HL-60/S4 treated with phorbol 12-myristate 13-acetate at 8.2 ng/mL for 4 days and 3 days (cell line): ENCODE data around the gene BAMBI.

ENCODE experiments used
- in situ Hi-C: fragments of 300-500 bp; cut with MboI; formaldehyde crosslinking; loops from 2 replicates; pipeline ENCODE4 v1.15.0; 2022; ENCODE audit warnings: low sequenced_read_pairs

The BAMBI gene

DNA sequence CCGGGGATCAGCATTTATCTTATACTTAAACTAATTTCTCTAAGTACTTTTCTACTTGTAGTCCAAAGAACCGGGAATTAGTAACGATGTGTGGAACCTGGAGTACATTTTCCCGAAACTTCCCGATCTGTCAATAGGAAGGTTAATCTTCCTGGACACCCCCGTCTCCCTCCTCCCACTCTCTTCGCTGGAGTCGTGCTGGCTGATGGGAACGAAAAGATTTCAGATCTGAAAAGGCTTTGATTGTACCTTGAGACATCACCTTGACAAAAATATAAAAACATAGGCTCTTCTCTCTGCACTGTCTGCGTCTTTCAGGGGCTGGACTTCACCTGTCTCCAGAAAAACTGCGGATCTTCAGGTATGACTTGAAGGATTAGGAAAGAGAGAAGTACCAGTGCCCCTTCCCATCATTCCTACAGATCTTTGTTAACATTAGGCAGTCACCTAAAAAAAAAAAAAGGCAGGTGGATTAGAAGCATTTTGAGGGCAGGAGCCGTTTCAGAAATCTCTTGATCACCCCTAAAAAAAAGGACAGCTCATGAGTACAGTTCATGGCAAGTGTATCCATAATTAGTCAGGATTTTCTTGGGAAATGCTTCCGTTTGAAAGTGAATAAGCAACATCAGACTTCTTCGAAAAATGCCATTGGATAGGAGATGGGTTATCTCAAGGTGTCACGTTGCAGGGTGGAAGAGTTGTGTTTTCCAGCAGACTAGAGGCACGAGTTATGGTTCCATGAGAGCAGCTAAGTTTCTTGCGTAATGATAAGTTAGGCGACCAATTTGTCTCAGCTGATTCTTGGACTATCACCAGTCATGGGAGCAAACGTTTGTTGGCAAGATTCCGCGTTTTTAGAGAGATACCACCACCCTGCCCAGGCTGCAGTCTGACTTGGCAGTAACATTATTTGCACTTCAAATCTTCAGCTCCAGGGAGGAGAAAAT is 7.8 kb upstream of the BAMBI start:
- in situ Hi-C loops = loop anchor here (10.0 kb wide), 1 partner anchor 315 kb away; no protein-coding TSS in a partner anchor

GRCh38 chr10:28674782-28675181 is 2.5 kb upstream of the BAMBI start:
- in situ Hi-C loops = no loop called here

DNA sequence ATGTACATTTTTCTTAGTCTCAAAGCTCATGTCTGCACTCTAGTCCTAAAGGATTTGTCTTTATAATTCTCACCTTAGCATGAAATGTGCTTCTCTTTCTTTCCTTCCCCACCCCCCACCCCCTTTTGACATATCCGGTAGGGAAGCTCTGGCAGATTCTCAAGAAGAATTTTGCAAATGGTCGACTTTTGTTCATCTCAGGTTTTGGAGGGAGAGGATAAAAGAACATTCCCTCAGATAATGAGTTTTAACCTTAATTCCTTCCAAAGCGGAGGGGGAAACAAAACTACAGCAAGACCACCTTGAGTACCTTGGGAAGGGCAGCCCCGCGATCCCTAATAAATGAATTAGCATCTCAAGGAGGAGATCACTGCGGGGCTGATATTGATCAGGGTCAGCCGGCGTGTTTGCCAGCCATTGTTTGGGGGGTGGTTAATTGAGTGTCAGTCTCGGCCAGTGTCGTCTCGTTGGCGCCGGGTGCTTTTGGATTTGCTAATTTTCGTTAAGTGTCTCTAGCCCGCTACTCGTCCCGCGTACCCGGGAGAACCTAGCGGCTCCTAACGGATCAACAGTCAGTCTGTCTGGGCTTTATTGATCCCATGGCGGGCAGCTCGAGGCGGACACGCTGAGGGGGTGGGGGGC is 874 bp upstream of the BAMBI start:
- in situ Hi-C loops = no loop called here

- in situ Hi-C loops = no loop called here
These were observed 766 bp downstream of the BAMBI start for GRCh38 chr10:28677888-28678686.

- in situ Hi-C loops = no loop called here
These were observed 1.6 kb downstream of the BAMBI start for GRCh38 chr10:28678687-28679457.

DNA sequence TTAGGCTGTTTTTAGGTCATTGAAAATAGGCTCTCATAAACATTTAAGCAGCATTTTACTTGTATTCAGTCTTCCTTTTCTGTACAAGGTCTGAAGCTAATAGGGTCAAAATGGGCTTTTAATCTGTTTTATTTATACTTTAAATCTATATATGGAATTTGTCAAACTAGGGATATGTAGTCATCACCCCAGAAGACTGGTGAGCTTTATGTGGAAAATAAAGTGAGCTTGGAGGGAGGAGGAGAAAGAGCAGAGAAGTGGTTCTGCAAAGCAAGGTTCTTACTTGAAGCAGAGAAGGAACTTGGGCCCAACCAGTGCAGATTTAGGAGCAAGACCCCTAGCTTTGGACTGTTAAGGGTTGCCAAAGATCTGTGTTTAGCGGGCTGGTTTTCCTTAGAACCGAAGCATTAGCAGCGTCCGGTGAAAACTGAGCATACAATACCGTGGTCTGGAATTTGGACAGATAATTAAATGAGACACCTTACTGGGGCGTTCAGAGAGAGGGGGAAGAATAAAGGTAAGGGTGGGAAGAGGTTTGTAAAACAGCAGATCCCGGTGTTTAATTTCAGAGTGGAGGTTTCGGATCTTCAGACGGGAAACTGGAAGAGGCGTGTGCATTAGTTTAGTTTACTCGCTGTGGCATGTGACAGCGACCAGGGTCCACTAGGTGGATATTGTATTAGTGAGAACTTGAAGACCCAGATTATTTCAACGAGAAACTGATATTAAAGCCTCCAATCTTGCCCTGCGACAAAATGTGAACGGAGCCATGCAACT is 2.4 kb downstream of the BAMBI start:
- in situ Hi-C loops = no loop called here

DNA sequence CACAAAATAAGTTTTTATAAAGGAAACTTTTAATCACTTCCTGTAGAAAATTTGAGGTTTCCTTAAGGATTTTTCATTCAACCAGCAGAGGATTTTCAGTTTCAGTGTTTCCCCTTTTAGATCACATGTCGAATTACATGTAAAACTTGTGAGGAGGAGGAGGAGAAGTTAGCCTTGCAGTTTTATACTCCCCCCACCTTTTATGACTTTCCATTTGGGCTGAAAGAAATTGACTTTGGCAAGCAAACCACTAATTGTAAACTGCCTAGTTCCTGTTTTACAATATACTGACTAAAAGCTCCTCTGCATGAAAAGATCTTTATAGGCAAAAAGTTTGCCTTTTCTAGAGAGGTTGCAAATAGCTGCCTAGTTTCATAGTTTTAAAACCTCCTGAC is 3.0 kb downstream of the BAMBI start:
- in situ Hi-C loops = no loop called here

- in situ Hi-C loops = no loop called here
These were observed 4.0 kb downstream of the BAMBI start for GRCh38 chr10:28681291-28681763.

DNA sequence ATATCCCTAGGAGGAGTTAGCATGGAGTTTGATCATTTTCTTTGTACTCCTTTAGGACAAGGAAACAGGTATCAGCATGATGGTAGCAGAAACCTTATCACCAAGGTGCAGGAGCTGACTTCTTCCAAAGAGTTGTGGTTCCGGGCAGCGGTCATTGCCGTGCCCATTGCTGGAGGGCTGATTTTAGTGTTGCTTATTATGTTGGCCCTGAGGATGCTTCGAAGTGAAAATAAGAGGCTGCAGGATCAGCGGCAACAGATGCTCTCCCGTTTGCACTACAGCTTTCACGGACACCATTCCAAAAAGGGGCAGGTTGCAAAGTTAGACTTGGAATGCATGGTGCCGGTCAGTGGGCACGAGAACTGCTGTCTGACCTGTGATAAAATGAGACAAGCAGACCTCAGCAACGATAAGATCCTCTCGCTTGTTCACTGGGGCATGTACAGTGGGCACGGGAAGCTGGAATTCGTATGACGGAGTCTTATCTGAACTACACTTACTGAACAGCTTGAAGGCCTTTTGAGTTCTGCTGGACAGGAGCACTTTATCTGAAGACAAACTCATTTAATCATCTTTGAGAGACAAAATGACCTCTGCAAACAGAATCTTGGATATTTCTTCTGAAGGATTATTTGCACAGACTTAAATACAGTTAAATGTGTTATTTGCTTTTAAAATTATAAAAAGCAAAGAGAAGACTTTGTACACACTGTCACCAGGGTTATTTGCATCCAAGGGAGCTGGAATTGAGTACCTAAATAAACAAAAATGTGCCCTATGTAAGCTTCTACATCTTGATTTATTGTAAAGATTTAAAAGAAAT is 4.8 kb downstream of the BAMBI start:
- in situ Hi-C loops = no loop called here

DNA sequence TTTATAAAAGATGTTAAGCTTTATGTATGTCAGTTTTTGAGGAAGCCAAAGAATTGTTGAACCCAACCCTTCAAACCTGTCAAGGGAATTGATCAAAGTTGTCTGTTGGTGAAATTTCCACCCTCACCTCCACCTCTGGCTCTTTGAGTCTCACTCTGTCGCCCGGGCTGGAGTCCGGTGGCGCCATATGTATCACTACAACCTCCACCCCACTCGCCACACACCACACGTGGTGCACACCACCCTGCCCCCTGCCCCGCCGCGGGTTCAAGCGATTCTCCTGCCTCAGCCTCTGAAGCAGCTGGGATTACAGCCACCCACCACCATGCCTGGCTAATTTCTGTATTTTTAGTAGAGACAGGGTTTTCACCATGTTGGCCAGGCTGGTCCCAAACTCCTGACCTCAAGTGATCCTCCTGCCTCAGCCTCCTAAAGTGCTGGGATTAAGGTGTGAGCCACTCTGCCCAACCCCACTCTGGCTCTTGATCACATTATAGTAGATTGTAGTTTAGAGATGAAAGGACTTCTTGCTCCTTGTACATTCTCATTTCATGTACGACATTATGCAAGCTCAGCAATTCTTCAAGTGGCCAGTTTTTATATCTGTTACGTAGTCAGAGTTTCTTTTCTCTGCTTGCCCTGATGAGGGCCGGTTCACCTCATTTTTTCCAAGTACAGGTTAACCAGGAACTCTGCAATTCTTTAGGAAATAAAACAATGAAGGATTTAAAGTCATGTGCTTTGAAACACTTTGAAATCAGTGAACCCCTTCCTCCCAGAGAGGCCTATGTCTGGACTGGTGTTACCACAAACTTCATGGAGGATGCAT is 7.0 kb downstream of the BAMBI start:
- in situ Hi-C loops = no loop called here

DNA sequence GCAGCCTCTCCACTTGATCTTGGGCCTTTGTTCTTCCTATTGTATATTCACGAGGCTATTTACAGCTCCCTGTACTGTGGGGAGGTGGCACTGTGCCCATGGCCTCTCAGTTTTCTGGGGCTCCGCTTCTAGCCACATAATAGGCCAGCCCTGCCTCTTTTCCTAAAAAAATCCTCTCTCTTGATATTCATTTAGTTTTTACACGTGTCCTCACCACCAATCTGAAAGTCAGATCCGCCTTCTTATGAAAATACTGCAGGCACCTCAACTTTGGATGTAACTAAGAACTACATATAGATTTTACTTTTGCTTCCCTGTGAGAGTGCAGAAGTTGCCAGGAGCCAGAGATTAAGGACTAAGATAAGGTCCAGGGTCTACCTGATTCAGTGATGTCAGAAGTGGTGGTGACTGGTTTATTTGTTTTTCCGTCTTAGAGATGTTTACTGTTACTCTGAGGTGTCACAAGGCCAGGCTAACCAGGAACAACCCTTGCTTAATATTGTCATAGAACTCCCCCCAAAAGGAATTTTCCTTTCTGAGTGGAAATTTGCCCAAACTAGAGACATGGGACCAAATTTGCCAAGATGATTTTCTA is 7.8 kb downstream of the BAMBI start:
- in situ Hi-C loops = no loop called here

- in situ Hi-C loops = no loop called here
These were observed 8.4 kb downstream of the BAMBI start for GRCh38 chr10:28685717-28686116.

DNA sequence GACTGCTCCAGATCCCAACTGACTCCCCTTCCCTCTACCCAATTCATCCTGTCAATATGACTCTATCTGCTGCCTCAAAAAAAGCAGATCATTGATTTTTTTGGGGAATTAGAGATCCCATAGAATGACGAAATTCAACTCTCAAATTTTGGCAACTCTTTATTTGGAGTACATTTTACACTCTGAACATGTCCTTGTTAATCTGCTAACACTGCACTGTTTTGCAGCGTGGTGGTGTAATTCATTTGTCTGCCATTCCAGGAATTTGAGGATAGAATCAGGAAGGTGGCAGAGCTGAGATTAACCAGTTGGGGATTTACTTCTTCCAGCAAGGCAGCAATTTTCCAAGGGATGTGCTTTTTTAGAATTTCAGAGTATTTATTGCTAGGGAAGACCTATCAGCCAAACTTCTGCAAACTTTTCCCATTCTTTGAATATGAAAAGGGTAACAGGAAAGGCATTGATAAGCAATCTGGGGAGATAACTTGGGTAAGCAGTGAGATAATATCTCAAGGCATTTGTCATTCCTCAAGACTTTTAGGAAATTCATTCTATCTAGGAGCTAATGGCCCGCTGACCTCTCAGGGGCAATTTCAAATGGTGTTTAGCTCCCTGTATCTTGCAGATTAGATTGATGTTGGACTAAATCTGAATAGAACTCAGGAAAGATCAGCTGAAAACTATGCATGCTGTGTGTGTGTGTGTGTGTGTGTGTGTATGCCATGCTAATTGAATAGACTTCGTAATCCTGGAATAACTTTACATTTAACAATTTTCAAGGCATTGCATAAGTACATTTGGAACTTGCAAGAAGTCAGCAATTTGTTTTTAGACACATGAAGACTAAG is 9.7 kb downstream of the BAMBI start:
- in situ Hi-C loops = no loop called here

- in situ Hi-C loops = no loop called here
These were observed 10.3 kb downstream of the BAMBI start for GRCh38 chr10:28687683-28688001.

- in situ Hi-C loops = no loop called here
These were observed 13.2 kb downstream of the BAMBI start for GRCh38 chr10:28690545-28690944.

GRCh38 chr10:28691187-28691694 is 13.9 kb downstream of the BAMBI start:
- in situ Hi-C loops = no loop called here

DNA sequence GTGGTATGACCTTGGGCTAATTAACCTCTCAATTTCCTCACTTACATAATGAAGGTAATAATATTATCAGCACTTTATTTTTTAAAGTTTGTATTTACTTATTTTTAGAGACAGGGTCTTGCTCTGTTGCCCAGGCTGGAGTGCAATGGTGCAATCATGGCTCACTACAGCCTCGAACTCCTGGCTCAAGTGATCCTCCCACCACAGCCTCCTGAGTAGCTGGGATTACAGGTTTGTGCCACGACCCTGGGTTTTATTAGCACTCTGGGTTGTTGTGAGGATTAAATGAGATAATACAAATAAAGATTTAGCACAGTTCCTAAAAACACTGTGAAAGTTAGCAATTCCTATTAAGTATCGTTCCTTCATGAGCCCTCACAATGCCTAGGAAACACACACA is 14.7 kb downstream of the BAMBI start:
- in situ Hi-C loops = no loop called here
